SU-DHL-6 (cell line): ENCODE measurements around the gene DHX29.

Experiments used
- H2AFZ ChIP-seq: fragments of 200-600 bp; sonication (generic); 2 replicates; pipeline ENCODE4 v1.6.1; 2014; ENCODE audit warnings: low read depth, mild to moderate bottlenecking, moderate library complexity, mixed read lengths, antibody characterized with exemption, low read length; ENCODE audit not compliant: severe bottlenecking
- H3F3A ChIP-seq: fragments of 200-600 bp; shearing (Covaris generic); 2 replicates; pipeline ENCODE4 v1.6.0; 2016; ENCODE audit warnings: antibody characterized with exemption, mild to moderate bottlenecking; ENCODE audit not compliant: insufficient read depth
- H3K27ac ChIP-seq: fragments of 200-600 bp; sonication (generic); 2 replicates; pipeline ENCODE4 v1.5.1; 2016; ENCODE audit warnings: low read depth, mild to moderate bottlenecking, low read length, moderate library complexity, mixed read lengths
- H3K27me3 ChIP-seq: fragments of 200-600 bp; sonication (generic), shearing (Covaris generic); 2 replicates; pipeline ENCODE4 v1.6.0; 2014; ENCODE audit warnings: mild to moderate bottlenecking, low read length
- H3K36me3 ChIP-seq: fragments of 200-600 bp; sonication (generic); 2 replicates; pipeline ENCODE4 v1.6.1; 2014; ENCODE audit warnings: mild to moderate bottlenecking, low read length, mixed read lengths
- H3K4me2 ChIP-seq: fragments of 300-600, 200-600 bp; shearing (Covaris generic), sonication (generic); 2 replicates; pipeline ENCODE4 v1.6.0; 2014; ENCODE audit warnings: low read length, low read depth, mild to moderate bottlenecking; ENCODE audit not compliant: poor library complexity, severe bottlenecking
- H3K4me3 ChIP-seq: fragments of 200-600 bp; sonication (generic); 2 replicates; pipeline ENCODE4 v1.5.1; 2014; ENCODE audit warnings: antibody characterized with exemption, low read length, mild to moderate bottlenecking, mixed read lengths; ENCODE audit not compliant: insufficient read depth, poor library complexity, severe bottlenecking
- H3K79me2 ChIP-seq: fragments of 200-600 bp; sonication (generic); 2 replicates; pipeline ENCODE4 v1.6.1; 2014; ENCODE audit warnings: mild to moderate bottlenecking, low read length, moderate library complexity; ENCODE audit not compliant: insufficient read depth
- H3K9ac ChIP-seq: fragments of 200-600 bp; sonication (generic); 2 replicates; pipeline ENCODE4 v1.7.0; 2014; ENCODE audit warnings: mild to moderate bottlenecking, low read length
- H3K9me2 ChIP-seq: fragments of 200-600 bp; sonication (generic); replicated peaks from 2 replicates; pipeline ENCODE4 v1.6.1; 2014; ENCODE audit warnings: low read length; ENCODE audit not compliant: insufficient read depth
- H3K9me3 ChIP-seq: fragments of 200-600 bp; sonication (generic); 2 replicates; pipeline ENCODE4 v1.6.1; 2014; ENCODE audit warnings: low read length, mixed read lengths; ENCODE audit not compliant: insufficient read depth
- H4K20me1 ChIP-seq: fragments of 200-600 bp; sonication (generic); 2 replicates; pipeline ENCODE4 v1.6.1; 2014; ENCODE audit warnings: low read depth, mild to moderate bottlenecking, antibody characterized with exemption, low read length, moderate library complexity, mixed read lengths
- EZH2phosphoT487 ChIP-seq: fragments of 200-600 bp; sonication (generic), shearing (Covaris generic); conservative IDR thresholded peaks from 2 replicates; pipeline ENCODE4 v1.6.1; 2018; ENCODE audit warnings: mild to moderate bottlenecking, antibody characterized with exemption, low read length, moderate library complexity, mixed read lengths
- TF ChIP-seq, protein P1 (sequence below): fragments of 200-600 bp; sonication (generic); IDR thresholded peaks from one replicate; pipeline ENCODE4 v1.5.1; 2017; ENCODE audit warnings: antibody characterized with exemption, mild to moderate bottlenecking, low read length, moderate library complexity; ENCODE audit not compliant: insufficient read depth, poor library complexity, severe bottlenecking

The DHX29 gene

DNA sequence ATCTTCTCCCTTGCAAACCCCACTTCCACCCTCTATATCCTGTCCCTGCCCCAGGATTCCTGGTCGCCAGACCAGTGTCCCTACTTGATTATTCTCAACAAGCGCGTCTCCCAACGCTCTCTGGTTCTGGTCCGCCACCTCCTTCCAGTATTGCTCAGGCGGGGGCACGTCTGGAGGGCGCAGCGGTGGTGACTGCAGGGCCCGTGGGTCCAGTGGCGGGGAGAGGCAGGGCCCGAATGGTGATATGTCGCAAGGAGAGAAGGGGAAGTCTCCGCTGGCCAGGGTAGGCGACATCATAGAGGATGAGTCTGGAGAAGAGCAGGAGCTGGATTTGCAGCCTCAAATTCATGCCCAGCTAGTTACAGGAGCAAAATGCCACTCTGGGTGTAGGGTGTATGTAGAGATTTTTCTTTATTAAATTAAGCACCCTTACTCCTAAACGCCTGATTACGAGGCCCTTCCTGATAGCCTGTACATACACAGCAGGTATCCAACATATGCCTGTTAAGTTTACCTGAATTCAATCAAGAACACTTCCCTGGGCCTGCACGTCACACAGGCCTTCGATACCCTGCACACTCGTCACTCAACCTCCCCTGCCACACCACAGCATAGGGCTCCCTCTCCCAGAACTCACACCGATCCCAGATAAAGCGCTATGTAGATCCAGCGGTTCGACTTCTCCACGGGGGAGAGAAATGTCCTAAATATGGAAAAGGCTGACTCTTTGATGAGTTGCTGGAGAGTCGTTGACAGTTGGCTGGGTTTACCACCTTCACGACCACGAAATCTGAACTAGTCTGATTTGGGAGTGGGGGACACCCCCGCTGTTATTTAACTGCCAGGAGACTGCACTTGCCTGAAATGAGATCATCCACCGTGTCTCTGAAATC, 85.2 kb downstream of the DHX29 start:
- no peaks in the 10 kb centered on the region for H3K9me3 ChIP-seq
- H3K4me2 ChIP-seq, result no peak overlapping the region
- H3F3A ChIP-seq, result no peaks in the 10 kb centered on the region
- no peaks in the 10 kb centered on the region for H3K9me2 ChIP-seq
- no peak overlapping the region for H3K27ac ChIP-seq
- H3K36me3 ChIP-seq, result no peaks in the 10 kb centered on the region
- H4K20me1 ChIP-seq, result no peaks in the 10 kb centered on the region
- no peak for TF ChIP-seq EZH2phosphoT487
- TF ChIP-seq, protein P1, sequence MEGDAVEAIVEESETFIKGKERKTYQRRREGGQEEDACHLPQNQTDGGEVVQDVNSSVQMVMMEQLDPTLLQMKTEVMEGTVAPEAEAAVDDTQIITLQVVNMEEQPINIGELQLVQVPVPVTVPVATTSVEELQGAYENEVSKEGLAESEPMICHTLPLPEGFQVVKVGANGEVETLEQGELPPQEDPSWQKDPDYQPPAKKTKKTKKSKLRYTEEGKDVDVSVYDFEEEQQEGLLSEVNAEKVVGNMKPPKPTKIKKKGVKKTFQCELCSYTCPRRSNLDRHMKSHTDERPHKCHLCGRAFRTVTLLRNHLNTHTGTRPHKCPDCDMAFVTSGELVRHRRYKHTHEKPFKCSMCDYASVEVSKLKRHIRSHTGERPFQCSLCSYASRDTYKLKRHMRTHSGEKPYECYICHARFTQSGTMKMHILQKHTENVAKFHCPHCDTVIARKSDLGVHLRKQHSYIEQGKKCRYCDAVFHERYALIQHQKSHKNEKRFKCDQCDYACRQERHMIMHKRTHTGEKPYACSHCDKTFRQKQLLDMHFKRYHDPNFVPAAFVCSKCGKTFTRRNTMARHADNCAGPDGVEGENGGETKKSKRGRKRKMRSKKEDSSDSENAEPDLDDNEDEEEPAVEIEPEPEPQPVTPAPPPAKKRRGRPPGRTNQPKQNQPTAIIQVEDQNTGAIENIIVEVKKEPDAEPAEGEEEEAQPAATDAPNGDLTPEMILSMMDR, result no peak
- H3K9ac ChIP-seq, result no peak overlapping the region
- H3K79me2 ChIP-seq, result no peaks in the 10 kb centered on the region
- no peaks in the 10 kb centered on the region for H3K27me3 ChIP-seq
- no peak overlapping the region for H3K4me3 ChIP-seq
- no peak overlapping the region for H2AFZ ChIP-seq

DNA sequence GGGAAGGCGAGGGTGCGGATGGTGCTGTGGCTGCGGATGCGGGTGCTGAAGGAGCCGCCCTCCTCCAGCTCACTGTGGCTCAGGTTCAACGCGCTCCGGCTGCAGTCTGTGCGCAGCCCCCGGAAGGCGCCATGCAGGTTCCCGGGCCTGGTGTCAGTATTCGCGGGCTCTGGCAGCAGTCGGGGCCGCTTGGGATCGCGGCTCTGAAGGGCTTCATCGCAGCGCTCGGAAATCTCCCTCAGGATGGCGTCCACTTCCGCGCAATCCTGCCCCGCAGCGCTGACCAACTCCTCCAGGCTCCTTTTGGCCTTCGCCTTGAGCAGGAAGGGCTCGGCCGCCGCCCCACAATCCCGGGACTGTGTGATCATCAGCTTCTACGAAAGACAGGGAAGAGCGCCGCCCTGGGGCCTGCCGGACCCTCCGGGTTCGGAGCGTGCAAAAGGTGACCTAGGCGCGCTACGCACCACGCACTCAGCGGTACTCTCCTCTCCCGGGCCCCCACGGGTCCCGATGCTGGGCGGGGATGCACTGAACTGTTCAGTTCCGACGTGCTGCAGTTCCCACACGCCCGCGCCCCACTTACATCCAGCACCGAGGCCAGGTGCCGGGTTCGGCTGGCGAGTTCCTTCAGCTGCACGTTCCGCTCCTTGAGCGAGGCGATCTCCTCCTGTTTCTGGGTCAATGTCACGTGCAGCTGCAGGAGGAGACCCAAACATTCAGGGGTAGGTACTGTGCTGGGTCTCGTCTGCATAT, 86.9 kb downstream of the DHX29 start:
- no peaks in the 10 kb centered on the region for H3F3A ChIP-seq
- H3K79me2 ChIP-seq, result no peaks in the 10 kb centered on the region
- H2AFZ ChIP-seq, result no peak overlapping the region
- H3K36me3 ChIP-seq, result no peaks in the 10 kb centered on the region
- H3K4me3 ChIP-seq, result no peak overlapping the region
- no peak for TF ChIP-seq EZH2phosphoT487
- TF ChIP-seq, protein P1, result no peak
- no peaks in the 10 kb centered on the region for H3K9me3 ChIP-seq
- no peaks in the 10 kb centered on the region for H3K9me2 ChIP-seq
- no peaks in the 10 kb centered on the region for H3K27me3 ChIP-seq
- no peak overlapping the region for H3K9ac ChIP-seq
- no peaks in the 10 kb centered on the region for H4K20me1 ChIP-seq
- H3K4me2 ChIP-seq, result no peak overlapping the region
- H3K27ac ChIP-seq, result no peak overlapping the region

DNA sequence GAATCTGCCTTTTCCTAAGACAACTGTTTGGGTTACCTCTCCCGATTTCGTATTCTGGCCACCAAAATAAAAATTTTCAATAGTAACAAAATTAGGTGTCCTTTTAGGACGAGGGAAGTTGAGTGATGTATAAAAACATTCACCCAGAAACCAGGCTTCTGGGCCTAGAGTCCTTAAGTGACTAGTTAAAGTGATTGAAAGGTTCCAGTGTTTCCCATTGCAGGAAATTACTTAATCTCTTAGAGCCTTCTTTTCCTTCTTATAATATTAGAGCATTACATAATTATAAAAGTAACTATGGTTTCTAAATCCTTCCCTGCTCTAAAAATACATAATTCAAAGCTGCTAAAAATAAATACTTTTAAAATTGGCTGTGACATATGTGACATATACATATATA, 87.7 kb downstream of the DHX29 start:
- Histone ChIP-seq H3F3A (no peaks in the 10 kb centered on the region), H3K36me3 (no peaks in the 10 kb centered on the region), H3K9me2 (no peaks in the 10 kb centered on the region), H3K27ac (no peak overlapping the region), H2AFZ (no peak overlapping the region), H3K4me3 (no peak overlapping the region), H3K79me2 (no peaks in the 10 kb centered on the region), H3K9ac (no peak overlapping the region), H3K4me2 (no peak overlapping the region), H3K27me3 (no peaks in the 10 kb centered on the region), H3K9me3 (no peaks in the 10 kb centered on the region), H4K20me1 (no peaks in the 10 kb centered on the region)
- no peak for TF ChIP-seq EZH2phosphoT487
- TF ChIP-seq, protein P1, result no peak
